ENCODE results near the gene ZNF385A. TPM values are rescaled to one million over a fixed set of nuclear protein-coding genes. Genes with fewer than 3 reads are reported as not detected.
A peak's percentile ranks its signal among the peaks of the same experiment; 100 is the strongest.

Gene ZNF385A
- polyA plus RNA-seq (ENCODE audit: insufficient read length) = 22.1 TPM

DNA sequence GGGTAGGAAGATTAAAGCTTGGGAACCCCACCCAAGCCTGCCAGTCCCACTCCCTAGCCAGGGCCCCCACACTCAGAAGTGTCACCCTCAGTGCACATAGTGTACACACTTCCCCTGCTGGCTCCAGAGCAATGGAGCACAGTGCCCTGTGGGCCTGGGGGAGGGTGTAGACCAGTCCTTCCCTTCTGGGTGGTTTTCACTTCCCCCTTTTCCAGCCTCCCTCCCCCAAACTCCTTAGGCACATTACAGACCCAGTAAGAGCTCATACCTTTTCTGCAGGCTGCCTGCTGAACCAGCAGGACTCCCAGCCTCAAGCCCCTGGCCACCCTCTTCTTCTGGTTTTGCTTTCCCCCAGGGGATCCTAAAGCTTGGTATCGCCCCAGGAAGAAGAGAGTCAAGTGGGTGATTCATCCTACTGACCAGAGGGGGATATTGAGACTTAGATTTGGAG is at the start of gene ZNF385A:
Gene ZNF385A (minus strand): TSS at position 143 of the 451 bp plus-strand sequence. CDS start 219 bp downstream, outside the sequence.
- DNase-seq (ENCODE audit: low read depth) = no peak

DNA sequence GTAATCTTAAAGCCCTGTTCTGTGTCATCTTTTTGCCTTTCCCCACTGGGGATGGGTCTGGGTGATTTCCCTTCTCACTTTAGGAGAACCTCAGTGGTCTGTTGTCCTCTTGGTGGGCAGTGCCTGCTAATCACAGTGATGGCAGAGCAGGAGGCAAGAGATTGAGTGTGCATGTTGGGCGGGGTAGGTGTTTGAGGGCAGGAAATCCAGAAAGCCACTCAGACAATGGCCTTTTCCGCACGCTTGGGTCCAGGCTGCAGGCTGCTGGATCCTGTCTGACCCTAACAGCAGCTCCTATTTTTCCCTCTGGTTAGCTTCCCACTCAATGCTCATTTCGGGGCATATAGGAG is 48.3 kb upstream of the ZNF385A start:
- DNase-seq (ENCODE audit: low read depth) = no peak

GRCh38 chr12:54431911-54432814 is 47.6 kb upstream of the ZNF385A start:
- no peak for DNase-seq (ENCODE audit: low read depth)

DNA sequence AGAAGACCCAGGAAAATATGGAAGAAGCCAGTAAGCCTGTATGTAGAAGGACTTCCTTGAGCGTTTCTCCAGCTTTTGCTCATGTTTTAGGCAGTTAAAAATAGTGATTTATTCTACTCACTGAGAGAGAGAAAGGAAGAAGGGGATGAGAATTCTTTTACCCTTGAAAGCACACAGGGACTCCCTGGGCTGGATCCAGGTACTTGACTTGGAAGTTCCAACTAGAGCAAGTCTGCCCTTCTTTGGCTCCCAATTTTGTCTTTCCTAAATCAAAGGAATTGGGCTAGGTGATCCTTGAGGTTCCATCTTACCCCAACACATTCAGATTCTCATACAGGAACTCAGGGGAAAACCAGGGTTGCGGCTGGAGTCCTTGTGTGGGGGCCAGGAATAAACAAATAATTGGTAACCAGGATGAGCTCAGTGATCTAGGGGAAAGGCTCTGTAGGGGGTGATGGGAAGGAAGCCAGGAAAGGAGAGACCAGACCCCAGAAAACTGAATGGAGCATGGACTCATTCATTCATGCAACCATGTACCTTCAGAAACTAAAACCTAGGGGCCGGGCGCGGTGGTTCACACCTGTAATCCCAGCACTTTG is 46.0 kb upstream of the ZNF385A start:
- DNase-seq (ENCODE audit: low read depth) = no peak

GRCh38 chr12:54429014-54429471 is 44.5 kb upstream of the ZNF385A start:
- DNase-seq (ENCODE audit: low read depth) = no peak

DNA sequence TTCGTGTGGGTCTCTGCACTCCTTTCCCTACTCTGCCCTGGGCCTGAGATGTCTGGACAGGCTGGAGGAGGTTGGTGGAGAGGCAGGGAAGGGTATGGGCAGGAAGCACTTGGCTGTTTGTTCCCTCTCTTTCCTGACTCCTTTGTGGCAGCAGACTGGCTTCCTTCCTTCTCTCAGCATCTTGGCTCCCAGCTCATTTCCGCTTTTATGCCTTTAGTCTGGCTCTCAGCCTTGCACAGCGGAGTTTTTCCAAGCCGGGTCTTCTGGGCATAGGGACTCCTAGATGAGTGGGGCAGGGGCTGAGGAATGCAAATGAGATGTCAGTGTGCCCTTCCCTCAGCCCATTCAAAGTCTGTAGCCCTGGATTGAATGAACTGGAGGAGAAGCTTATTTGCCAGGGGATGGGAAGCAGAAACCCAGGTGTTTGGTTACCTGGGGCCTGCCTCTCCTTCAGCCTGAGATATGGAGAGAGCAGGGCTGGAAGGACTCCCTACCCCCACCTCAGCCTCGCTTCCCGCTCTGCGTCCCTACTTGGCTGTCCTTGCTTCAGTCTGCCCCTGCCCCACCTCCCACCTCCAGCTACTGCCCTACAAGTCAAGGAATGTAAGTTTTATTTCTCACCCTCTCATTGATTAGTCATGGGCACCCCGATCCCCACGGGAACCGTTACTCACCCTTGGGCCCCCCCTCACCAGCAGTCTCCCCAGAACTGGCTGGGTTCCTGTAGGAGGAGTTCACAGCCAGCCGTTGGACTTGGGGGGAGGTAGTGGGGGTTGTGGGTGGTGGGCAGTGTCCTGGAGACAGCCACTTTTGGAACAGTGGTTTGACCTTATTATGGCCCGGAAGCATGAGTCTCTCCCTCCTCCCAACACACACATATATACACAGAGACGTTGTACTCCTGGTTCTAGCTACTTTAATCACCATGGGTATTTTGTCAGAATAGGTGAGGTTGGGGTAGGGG is 43.8 kb upstream of the ZNF385A start:
- DNase-seq (ENCODE audit: low read depth) = no peak

DNA sequence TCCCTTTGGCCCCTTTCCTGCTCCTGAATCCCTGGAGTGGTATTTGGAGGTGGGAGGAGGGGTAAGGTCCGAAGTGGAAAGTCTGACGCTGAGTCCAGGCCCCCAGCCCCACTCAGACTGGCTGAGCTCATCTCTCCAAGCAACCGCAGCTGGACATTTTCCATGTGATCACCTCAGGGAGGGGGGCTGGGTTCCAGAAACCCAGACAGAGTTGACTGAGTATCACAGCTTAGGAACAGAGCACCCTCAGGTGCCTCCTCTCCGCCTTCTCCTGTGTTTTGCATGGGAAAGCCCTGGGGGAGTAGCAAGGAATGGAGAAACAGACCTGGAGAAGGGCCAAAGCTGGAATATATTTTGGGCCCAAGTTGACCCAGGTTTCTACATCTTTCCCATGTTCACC is 42.6 kb upstream of the ZNF385A start:
- no peak for DNase-seq (ENCODE audit: low read depth)

- no peak for DNase-seq (ENCODE audit: low read depth)
Observed at GRCh38 chr12:54426690-54427089, 42.2 kb upstream of the ZNF385A start.

GRCh38 chr12:54425702-54426101 is 41.2 kb upstream of the ZNF385A start:
- DNase-seq (ENCODE audit: low read depth) = peak; percentile 45

DNA sequence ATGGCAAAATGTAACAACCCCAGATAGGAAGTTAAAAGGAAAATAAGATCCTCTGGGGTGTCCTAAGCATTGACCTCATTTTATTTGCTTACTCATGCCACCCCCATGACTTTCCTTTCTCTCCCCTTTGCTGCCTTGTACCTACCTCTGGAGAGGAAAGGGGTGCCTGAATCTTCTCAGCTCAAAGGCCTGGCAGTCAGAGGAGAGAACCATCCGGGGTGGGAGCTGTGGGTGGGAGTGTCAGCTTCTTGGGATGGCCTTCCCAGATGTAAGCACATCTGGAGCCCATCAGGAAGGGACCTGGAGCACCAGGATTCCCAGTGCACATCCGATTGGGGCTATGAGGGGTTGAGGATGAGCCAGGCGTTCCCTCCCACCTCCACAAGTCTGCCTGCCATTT is 39.7 kb upstream of the ZNF385A start:
- DNase-seq (ENCODE audit: low read depth) = no peak

- no peak for DNase-seq (ENCODE audit: low read depth)
Observed at GRCh38 chr12:54423816-54424150, 39.2 kb upstream of the ZNF385A start.

- DNase-seq (ENCODE audit: low read depth) = no peak
Observed at GRCh38 chr12:54421879-54422250, 37.3 kb upstream of the ZNF385A start.

DNA sequence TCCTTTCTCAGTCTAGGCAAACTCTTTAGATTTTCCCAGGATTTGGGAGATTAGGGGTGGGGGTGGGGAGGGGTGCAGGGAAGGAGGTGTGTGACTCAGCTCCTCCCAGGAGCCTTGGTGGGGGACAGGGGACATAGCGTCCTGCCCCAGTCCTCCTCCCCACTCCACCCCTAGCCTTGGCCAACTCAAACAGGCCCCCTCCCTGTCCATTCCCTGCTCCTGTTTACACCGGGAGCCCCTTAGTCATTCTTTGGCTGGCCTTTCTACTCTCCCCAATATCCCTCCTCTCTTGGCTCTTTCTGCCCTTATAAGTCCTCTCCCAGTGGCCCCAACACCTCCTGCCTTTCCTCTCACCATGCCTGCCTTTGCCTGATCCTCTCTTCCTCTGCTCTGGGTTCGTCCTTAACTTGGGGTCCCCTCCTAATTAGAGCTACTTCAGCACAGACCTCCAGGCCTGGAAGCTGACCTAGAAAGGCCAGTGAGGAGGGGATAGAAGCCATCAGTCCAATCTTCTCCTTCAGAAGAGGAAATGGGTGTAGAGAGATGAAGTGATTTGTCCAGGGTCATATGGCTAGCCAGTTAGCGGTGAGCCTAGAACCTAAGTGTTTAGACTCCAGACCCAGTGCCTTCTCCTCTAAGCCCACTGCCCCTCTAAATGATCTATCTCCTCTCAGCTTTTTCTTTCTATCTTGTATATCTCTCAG is 36.8 kb upstream of the ZNF385A start:
- DNase-seq (ENCODE audit: low read depth) = no peak

DNA sequence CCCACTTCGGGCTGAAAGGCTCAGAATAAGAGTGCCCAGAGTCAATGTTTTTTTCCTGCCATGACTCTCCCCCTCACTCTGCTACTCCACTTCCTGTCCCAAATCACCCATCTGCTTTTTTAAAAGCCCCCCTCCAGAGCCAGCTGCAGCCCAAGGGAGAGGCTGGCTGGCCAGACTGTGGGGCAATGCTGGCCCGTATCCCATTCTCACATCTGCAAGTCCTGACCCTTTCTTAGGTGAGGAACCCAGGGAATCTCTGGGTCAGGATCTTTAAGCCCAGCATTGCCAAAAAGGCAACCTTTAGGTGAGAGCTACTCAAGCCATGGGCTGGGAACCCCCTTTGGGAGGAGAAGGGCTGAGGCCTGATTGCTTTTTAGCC is 36.2 kb upstream of the ZNF385A start:
- no peak for DNase-seq (ENCODE audit: low read depth)

DNA sequence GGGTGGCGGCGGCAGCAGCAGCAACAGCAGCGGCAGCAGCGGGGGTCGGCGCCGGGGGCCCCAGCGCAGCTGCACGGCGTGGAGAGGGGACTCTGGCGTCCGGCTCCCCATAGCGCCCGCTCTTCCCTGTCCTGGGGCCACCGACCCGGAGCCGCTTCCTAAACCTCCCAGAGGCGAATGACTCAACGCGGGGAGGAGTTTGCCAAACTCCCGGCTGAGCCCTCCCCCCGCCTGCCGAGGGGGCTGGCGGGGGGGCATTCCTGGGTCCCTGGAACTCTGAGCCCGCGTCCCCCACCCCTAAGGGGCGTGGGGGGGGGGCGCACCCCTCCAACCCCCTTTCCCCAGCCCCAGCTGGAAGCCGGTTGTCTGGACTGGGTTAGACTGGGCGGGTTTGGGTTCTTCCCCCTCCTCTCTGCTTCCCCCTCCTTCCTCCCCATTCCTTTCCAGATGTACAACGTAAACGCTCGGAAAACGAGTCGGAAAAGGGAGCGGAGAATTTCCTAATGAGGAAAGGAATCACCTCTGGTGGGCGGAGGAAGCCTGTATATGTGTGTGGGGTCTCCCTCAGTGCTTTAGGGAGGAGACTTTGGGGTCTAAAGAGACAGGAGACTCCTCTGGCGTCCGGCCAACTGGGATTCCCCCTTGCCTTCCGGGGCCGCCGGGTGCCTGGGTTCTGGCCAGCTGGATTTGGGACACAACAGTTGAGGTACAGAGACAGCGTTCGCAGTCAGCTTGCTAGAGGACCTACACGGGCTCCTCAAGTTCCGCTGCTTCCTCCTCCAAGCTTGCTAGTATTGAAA is 34.8 kb upstream of the ZNF385A start, which contains the start of gene ITGA5:
Gene ITGA5 (minus strand): TSS at position 179 of the 800 bp plus-strand sequence. CDS start 68 bp downstream, at position 111.
- peak; percentile 49 for DNase-seq (ENCODE audit: low read depth)

GRCh38 chr12:54418441-54419087 is 34.0 kb upstream of the ZNF385A start:
- no peak for DNase-seq (ENCODE audit: low read depth)

- no peak for DNase-seq (ENCODE audit: low read depth)
Observed at GRCh38 chr12:54417712-54418440, 33.3 kb upstream of the ZNF385A start.

GRCh38 chr12:54416687-54417603 is 32.4 kb upstream of the ZNF385A start:
- no peak for DNase-seq (ENCODE audit: low read depth)
